ENCODE results near the gene NRXN3.

The NRXN3 gene

GRCh38 chr14:78921856-78922255 is 751.7 kb downstream of the NRXN3 start:
- DNase-seq (ENCODE audit: low spot score) = no peak

GRCh38 chr14:78927261-78927660 is 757.1 kb downstream of the NRXN3 start:
- DNase-seq (ENCODE audit: low spot score) = no peak

GRCh38 chr14:78933166-78933565 is 763.0 kb downstream of the NRXN3 start:
- DNase-seq (ENCODE audit: low spot score) = no peak

- DNase-seq (ENCODE audit: low spot score) = peak; percentile 61
Measured at GRCh38 chr14:78933948-78934524, 763.9 kb downstream of the NRXN3 start.

GRCh38 chr14:78946949-78947348 is 776.8 kb downstream of the NRXN3 start:
- no peak for DNase-seq (ENCODE audit: low spot score)

- no peak for DNase-seq (ENCODE audit: low spot score)
Measured at GRCh38 chr14:78947681-78948080, 777.5 kb downstream of the NRXN3 start.

GRCh38 chr14:78950649-78951048 is 780.5 kb downstream of the NRXN3 start:
- DNase-seq (ENCODE audit: low spot score) = no peak

GRCh38 chr14:78951602-78952001 is 781.4 kb downstream of the NRXN3 start:
- no peak for DNase-seq (ENCODE audit: low spot score)

- peak; percentile 72 for DNase-seq (ENCODE audit: low spot score)
Measured at GRCh38 chr14:78959674-78960264, 789.6 kb downstream of the NRXN3 start.

GRCh38 chr14:78967111-78967809 is 797.1 kb downstream of the NRXN3 start:
- no peak for DNase-seq (ENCODE audit: low spot score)

GRCh38 chr14:78968265-78968664 is 798.1 kb downstream of the NRXN3 start:
- DNase-seq (ENCODE audit: low spot score) = no peak

- no peak for DNase-seq (ENCODE audit: low spot score)
Measured at GRCh38 chr14:78970677-78971076, 800.5 kb downstream of the NRXN3 start.

- no peak for DNase-seq (ENCODE audit: low spot score)
Measured at GRCh38 chr14:78972440-78972839, 802.3 kb downstream of the NRXN3 start.

GRCh38 chr14:78974691-78975090 is 804.5 kb downstream of the NRXN3 start:
- DNase-seq (ENCODE audit: low spot score) = no peak

GRCh38 chr14:78975734-78976133 is 805.6 kb downstream of the NRXN3 start:
- DNase-seq (ENCODE audit: low spot score) = peak; percentile 14

- DNase-seq (ENCODE audit: low spot score) = no peak
Measured at GRCh38 chr14:78978896-78979295, 808.7 kb downstream of the NRXN3 start.

GRCh38 chr14:78982551-78982950 is 812.4 kb downstream of the NRXN3 start:
- DNase-seq (ENCODE audit: low spot score) = no peak

GRCh38 chr14:78983126-78983525 is 813.0 kb downstream of the NRXN3 start:
- DNase-seq (ENCODE audit: low spot score) = no peak

- DNase-seq (ENCODE audit: low spot score) = peak; percentile 54
Measured at GRCh38 chr14:78985668-78986381, 815.7 kb downstream of the NRXN3 start.

GRCh38 chr14:78986989-78987388 is 816.8 kb downstream of the NRXN3 start:
- no peak for DNase-seq (ENCODE audit: low spot score)

- no peak for DNase-seq (ENCODE audit: low spot score)
Measured at GRCh38 chr14:78989221-78989620, 819.0 kb downstream of the NRXN3 start.

GRCh38 chr14:78992867-78993266 is 822.7 kb downstream of the NRXN3 start:
- DNase-seq (ENCODE audit: low spot score) = no peak

- no peak for DNase-seq (ENCODE audit: low spot score)
Measured at GRCh38 chr14:78997811-78998210, 827.6 kb downstream of the NRXN3 start.
